ENCODE measurements around the gene OTUB2. TPM values are rescaled to one million over a fixed set of nuclear protein-coding genes. Genes with fewer than 3 reads are reported as not detected.
A peak's percentile ranks its signal among the peaks of the same experiment; 100 is the strongest.

Gene OTUB2
- total RNA-seq, 4 donors from 2014 or later = 12.6 to 25.0 (median 21.5) TPM

GRCh38 chr14:94045563-94046345 lies 19.6 kb downstream of the OTUB2 start:
- peak in 1 of 2 donors; percentile 80 for DNase-seq (ENCODE audit: low spot score in 2 of 2)
- H3K4me3 ChIP-seq (ENCODE audit: low read depth, poor library complexity, severe bottlenecking) = no peak overlapping the region
- no peak for TF ChIP-seq POLR2A (IDR thresholded peaks at IDR 0.05)
- TF ChIP-seq, protein P1, sequence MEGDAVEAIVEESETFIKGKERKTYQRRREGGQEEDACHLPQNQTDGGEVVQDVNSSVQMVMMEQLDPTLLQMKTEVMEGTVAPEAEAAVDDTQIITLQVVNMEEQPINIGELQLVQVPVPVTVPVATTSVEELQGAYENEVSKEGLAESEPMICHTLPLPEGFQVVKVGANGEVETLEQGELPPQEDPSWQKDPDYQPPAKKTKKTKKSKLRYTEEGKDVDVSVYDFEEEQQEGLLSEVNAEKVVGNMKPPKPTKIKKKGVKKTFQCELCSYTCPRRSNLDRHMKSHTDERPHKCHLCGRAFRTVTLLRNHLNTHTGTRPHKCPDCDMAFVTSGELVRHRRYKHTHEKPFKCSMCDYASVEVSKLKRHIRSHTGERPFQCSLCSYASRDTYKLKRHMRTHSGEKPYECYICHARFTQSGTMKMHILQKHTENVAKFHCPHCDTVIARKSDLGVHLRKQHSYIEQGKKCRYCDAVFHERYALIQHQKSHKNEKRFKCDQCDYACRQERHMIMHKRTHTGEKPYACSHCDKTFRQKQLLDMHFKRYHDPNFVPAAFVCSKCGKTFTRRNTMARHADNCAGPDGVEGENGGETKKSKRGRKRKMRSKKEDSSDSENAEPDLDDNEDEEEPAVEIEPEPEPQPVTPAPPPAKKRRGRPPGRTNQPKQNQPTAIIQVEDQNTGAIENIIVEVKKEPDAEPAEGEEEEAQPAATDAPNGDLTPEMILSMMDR (IDR thresholded peaks at IDR 0.05) = no peak
- WGBS, 2 donors = 89 to 90% methylated on average over 19 of the region's 19 CpGs
- intact Hi-C loops (cut with DNase I; ENCODE audit: low total_unique reads) = no loop called here

DNA sequence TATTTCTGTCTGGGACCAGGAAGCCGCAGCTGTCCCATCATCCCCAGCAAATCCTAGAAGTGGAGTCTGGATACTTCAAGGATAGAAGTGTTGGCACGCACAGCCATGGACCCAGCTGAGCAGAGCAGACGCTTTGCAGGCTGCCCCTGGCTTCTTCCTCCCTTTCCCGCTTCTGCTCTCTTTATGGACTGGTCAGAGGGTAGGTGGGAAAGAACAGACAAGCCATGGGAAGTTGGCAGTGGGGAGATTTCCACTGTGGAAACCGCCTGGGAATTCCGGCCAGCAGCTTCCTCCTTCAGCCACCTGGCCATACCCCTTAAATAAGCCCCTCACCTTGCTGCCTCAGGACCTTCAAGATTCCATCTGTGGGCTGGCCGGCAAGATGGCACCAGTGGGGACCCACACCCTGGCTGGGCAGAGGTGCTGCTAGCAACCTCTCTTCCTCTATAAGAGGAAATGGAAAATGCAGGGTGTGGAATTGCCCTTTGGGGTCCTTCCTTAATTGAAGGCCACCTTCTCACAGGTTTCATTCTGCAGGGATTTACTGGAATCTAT lies 20.6 kb downstream of the OTUB2 start:
- no peak for DNase-seq (ENCODE audit: low spot score in 2 of 2)
- intact Hi-C loops (cut with DNase I; ENCODE audit: low total_unique reads) = no loop called here
- no peak overlapping the region for H3K4me3 ChIP-seq (ENCODE audit: low read depth, poor library complexity, severe bottlenecking)
- TF ChIP-seq, protein P1 (IDR thresholded peaks at IDR 0.05) = no peak
- TF ChIP-seq POLR2A (IDR thresholded peaks at IDR 0.05) = no peak
- 78 to 92% methylated on average over 7 of the region's 7 CpGs for WGBS, 2 donors

DNA sequence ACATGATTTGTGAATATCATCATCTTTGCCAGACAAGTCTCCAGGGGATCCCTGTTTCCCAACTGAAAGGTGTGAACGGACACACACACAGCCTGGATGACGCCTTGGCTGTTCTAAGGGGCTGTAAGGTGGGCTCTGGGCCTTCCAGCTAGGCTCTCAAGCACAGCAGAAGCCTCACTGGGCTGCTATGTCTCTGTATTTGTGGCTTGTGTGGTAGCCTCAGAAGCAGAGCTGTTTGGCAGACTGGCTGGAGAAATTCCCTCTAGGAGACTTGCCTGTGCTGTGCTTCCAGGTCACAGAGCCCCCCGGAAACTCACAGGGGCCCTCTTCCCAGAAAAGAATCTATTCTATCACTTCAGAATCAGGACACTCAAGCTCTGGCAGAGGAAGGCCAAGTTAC lies 21.4 kb downstream of the OTUB2 start:
- TF ChIP-seq POLR2A (IDR thresholded peaks at IDR 0.05) = no peak
- TF ChIP-seq, protein P1 (IDR thresholded peaks at IDR 0.05) = no peak
- no peak for DNase-seq (ENCODE audit: low spot score in 2 of 2)
- intact Hi-C loops (cut with DNase I; ENCODE audit: low total_unique reads) = no loop called here

DNA sequence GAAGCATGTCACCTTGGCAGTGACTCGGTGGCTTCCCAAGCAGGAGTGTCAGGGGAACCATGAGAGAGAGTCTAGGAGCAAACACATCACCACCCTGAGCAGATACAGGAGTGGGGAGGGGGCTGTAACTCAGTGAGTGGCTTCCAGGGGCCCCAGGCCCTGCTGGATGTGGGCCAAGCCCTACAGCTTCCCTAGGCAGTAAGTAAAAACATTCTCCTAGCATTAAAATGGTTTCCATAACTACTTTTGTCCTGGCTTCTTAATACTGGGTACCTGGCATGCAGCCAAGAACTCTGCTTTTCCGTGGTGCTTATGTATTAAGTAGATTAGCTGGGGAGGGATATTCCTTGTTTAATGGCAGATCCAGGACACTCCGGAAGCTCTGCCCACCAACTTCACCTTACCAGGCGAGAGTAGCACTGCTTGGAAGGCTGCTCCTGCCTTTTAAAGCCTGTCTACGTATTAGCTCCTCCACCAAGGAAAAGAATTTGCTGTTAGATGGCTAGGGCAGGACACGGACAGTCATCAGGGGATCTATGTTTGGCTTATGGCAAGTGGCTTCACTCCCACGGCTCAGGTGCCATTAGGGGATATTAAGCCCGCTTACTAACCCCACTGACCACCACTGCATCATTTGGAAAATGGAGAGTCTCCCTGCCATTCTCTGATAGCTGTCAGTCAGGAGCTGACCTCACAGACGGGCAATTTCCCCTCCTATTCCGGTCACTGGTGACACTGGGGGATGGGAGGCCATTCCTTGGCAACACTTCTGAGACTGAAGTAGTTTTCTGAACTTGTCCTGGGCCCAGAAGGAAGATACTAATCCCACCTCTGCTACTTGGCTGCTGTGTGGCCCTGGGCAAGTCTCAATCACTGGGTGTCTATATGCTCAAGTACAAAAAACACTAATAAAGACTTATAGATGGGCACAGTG lies 22.8 kb downstream of the OTUB2 start:
- DNase-seq (ENCODE audit: low spot score in 2 of 2) = no peak
- no peak for TF ChIP-seq POLR2A (IDR thresholded peaks at IDR 0.05)
- TF ChIP-seq, protein P1 (IDR thresholded peaks at IDR 0.05) = no peak
- H3K4me3 ChIP-seq (ENCODE audit: low read depth, poor library complexity, severe bottlenecking) = no peak overlapping the region
- WGBS, 2 donors = 79 to 87% methylated on average over 10 of the region's 10 CpGs
- intact Hi-C loops (cut with DNase I; ENCODE audit: low total_unique reads) = no loop called here

More for the DNA sequence above, 21.4 kb downstream of the OTUB2 start:
- 95 to 98% methylated on average over 3 of the region's 3 CpGs for WGBS, 2 donors
- H3K4me3 ChIP-seq (ENCODE audit: low read depth, poor library complexity, severe bottlenecking) = no peak overlapping the region

DNA sequence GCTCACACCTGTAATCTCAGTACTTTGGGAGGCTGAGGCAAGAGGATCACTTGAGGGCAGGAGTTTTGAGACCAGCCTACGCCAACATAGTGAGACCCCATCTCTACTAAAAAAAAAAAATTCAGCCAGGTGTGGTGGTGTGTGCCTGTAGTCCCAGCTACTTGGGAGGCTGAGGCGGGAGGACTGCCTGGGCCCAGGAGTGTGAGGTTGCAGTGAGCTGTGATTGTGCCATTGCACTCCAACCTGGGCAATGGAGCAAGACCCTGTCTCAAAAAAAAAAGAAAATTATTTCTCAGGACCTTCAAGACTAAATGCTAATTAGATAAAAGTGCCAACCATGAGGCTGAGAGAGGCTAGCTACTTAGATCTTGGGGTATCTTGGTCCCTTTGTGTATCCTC lies 23.5 kb downstream of the OTUB2 start:
- DNase-seq (ENCODE audit: low spot score in 2 of 2) = no peak
- intact Hi-C loops (cut with DNase I; ENCODE audit: low total_unique reads) = no loop called here
- no peak for TF ChIP-seq POLR2A (IDR thresholded peaks at IDR 0.05)
- TF ChIP-seq, protein P1 (IDR thresholded peaks at IDR 0.05) = no peak
- H3K4me3 ChIP-seq (ENCODE audit: low read depth, poor library complexity, severe bottlenecking) = no peak overlapping the region
- WGBS, 2 donors = 95 to 96% methylated on average over 2 of the region's 2 CpGs

All from lower leg skin (tissue), 4 donors.